Left ventricle myocardium superior (tissue), 1 donor: ENCODE data around the gene CRTC3. TPM values are rescaled to one million over a fixed set of nuclear protein-coding genes. Genes with fewer than 3 reads are reported as not detected.

Source experiments
- ATAC-seq: fragments of 200-7000 bp; cut with Tn5 transposase; one replicate; pipeline ENCODE4 v1.9.1; 2020; ENCODE audit warnings: mild to moderate bottlenecking, moderate library complexity
- DNase-seq: peaks from one replicate; pipeline ENCODE4 v3.0.0-alpha.2; 2020
- intact Hi-C: fragments of 100-400 bp; cut with micrococcal nuclease; formaldehyde crosslinking; loops from one replicate; pipeline ENCODE4 v1.11.0; 2022
- total RNA-seq: library from RNA; stranded (reverse); fragmentation: NEBNext Ultra II Directional; extraction: Animal tissue kit (Norgen Biotek cat#: 25700); gene quantifications from one replicate; pipeline ENCODE4 v1.2.1, GENCODE V29; 2021
- donor health status: DM: no; HTN: yes; CAD: no; lungs with severe emphysema.

The CRTC3 gene
- total RNA-seq, 1 donor from 2014 or later = 29.8 TPM

DNA sequence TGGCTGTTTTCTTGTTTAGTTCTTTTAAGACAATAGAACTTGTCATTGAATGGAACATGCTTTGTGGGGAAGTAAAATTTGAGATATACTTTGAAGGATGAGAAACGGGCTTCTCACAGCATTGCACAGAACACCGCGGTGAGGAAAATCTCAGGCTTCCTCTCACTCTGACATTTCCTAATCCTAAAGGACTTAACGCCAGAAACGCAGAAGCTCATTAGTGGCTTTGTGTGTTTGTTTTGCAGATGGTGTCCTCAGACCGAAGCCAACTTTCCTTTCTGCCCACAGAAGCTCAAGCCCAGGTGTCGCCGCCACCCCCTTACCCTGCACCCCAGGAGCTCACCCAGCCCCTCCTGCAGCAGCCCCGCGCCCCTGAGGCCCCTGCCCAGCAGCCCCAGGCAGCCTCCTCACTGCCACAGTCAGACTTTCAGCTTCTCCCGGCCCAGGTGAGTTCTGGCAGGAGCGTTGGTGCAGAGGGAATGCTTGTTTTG lies 108.5 kb downstream of the CRTC3 start:
- ATAC-seq (no peak), DNase-seq (no peak)
- intact Hi-C loops = no loop called here

DNA sequence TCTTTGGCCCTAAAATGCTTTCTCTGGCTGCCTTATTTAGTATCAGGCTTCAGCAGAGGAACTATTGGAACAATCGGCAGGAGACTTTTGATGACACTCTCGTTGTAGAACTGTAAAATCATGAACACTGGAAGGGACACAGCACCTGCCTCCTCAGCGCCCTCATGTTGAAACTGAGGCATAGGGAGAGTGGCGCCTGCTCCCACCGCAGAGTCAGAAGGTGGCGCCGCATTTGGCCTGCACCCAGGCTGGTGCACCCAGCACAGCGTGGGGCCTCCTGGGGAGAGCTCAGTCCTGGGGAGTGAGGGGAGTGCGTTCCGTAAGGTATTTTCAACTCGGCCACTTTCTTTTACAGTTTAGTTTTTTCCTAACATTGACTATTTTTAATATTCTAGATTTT lies 109.2 kb downstream of the CRTC3 start:
- ATAC-seq = no peak
- DNase-seq = no peak
- intact Hi-C loops = no loop called here

DNA sequence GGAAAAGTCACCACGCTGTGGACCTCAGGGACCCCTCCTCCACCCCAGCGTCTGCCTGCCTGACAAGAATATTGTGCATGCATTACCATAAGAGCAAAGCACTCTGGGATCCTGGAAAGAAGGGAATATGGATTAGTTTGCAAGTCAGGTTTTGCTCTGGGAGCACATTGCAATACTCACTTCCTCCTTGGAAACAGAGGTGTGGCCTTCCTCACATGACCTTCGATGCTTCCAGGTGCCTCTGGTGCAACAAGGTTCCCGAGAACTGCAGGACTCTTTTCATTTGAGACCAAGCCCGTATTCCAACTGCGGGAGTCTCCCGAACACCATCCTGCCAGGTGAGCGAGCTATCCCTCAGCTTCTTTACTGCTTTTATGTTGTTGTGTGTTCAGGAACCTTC lies 111.1 kb downstream of the CRTC3 start:
- ATAC-seq (no peak), DNase-seq (no peak)
- intact Hi-C loops = no loop called here

DNA sequence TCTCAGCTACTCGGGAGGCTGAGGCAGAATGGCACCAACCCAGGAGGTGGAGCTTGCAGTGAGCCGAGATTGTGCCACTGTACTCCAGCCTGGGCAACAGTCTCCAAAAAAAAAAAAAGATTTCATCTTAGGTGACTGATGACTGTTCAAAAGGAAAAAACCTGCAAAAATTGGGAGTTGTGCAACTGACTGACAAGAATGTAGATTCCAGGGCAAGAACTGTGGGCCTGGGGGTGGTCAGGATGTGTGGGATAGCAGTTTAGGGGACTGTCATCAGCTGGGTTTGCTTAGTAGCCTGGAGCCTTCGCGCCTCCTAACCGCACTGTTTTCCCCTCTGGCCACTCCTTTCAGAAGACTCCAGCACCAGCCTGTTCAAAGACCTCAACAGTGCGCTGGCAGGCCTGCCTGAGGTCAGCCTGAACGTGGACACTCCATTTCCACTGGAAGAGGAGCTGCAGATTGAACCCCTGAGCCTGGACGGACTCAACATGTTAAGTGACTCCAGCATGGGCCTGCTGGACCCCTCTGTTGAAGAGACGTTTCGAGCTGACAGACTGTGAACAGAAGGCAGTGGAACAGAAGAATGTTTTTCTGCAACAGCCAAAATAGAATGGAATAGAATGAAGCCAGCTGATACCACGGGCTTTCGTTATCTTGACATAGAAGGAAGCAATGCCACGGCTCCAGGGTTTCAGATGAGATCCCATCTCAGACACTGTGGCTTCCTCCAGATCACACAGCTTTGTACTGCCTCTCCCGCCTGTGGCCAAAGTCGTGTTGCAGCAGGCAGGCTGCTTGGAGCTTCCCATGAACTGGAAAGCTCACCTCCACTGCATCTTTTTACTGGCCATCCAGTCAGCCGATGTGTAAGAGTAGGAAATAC lies 112.1 kb downstream of the CRTC3 start:
- ATAC-seq = no peak
- intact Hi-C loops = no loop called here

DNA sequence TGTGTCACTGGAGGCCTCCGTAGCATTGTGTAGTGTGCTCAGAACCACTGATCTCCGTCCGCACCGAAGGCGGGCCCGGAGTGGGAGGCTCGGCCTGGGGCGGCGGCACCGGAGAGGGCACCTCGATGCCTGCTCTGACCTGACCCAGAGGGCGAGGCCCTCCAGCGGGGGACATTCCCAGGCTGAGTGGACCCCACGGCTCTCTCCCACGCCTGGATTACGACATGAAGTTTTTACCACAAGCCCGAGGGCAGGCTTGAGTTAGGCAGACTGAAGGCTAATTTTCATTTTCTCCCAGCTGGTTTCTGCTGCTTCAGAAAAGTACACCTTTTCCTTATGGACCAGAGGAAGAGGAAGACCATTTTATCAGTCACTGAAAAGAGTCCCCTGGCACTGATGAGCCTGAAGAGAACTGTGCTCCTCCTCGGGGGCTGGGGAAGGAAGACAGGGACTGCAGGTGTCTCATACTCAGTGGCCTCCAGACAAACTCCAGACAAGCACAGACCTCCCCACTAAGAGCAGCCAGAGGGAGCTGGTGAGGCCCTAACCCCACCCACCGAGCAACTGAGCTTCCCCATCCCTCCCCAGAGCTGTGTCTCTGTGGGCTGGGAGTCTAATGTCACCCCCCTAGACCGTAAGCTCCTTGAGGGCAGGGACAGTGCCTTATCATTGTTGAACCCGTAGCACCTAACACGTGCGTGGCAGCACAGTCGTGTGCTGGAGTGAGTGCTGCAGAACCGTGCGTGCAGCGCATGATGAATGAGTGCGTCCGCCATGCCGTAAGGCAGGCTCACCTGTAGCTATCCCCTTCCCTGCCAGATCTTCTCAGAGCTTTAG lies 113.0 kb downstream of the CRTC3 start:
- ATAC-seq (peak; percentile 6), DNase-seq (no peak)
- intact Hi-C loops = no loop called here

More for the DNA sequence above, 112.1 kb downstream of the CRTC3 start:
- no peak for DNase-seq

DNA sequence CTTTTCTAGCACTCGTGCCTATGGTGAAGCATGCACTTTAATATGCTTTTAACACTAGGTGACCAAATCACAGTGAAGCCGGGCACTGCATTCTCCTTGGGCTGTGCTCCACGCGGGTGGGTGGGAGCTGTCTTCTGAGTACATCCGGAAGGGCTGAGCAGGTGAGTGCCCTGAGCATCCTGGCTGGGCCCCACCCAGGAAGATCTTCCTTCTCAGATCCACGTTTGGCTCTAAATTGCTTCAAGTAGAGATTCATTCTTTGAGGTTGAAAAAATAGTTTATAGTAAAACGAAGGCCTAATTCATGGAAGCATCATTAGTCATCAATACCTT lies 113.5 kb downstream of the CRTC3 start:
- intact Hi-C loops = no loop called here
- no peak for ATAC-seq
- no peak for DNase-seq

DNA sequence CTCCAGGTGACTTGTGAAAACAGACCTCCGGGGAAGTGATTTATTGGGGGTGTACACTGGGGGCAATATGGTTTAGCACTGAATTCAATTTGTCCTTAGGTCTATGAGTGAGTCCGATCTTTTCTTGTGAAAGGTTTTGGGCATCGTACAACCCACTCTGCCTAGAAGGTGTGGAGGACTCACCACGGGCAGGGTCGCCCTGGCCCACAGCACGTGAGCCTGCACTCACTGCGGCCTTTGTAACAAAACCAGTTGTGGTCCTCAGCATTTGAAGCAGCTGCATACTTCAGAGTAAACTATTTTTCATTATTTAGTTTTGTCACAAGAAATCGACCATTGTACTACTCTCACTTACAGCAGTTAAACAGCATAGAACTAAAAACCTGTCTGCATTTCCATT lies 114.8 kb downstream of the CRTC3 start:
- ATAC-seq = no peak
- intact Hi-C loops = no loop called here
- DNase-seq = no peak

DNA sequence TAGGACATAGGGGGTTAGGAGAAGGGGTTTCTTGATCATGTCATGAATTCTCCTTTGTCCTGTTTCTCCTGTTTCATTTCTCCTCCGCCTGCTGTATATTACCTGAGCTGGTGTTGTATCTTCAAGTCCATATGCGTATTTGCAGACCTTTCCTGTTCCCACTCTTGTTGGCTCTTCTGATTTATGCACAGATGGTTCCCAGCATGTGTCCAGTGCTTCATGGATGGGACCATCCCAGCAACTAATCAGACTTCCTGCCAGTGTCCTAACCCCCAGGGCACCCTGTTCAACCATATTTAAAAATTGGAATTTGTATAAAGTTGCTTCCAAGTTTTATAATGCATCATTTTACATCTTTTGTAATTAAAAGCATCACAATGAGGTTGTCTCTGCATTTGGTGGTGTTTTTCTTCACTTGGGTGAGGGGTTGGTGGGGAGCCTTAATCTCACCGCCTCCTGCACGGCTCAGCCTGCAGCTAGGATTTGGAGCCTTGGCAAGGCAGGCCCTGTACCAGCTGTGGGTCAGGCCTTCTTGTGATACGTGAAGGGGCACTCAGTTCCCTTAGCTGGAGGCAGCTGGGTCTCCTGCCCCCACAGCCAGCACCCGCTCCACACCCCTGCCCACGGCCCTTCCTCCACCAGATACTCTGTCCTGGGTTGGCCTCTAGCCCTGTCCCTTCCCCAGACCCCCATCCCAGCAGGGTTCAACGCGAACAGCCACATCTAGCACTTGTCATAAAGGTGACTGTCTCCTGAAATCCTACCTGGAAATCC lies 115.4 kb downstream of the CRTC3 start:
- intact Hi-C loops = loop anchor here (5.0 kb wide), 1 partner anchor 242 kb away; no protein-coding TSS in a partner anchor
- ATAC-seq (no peak), DNase-seq (no peak)

DNA sequence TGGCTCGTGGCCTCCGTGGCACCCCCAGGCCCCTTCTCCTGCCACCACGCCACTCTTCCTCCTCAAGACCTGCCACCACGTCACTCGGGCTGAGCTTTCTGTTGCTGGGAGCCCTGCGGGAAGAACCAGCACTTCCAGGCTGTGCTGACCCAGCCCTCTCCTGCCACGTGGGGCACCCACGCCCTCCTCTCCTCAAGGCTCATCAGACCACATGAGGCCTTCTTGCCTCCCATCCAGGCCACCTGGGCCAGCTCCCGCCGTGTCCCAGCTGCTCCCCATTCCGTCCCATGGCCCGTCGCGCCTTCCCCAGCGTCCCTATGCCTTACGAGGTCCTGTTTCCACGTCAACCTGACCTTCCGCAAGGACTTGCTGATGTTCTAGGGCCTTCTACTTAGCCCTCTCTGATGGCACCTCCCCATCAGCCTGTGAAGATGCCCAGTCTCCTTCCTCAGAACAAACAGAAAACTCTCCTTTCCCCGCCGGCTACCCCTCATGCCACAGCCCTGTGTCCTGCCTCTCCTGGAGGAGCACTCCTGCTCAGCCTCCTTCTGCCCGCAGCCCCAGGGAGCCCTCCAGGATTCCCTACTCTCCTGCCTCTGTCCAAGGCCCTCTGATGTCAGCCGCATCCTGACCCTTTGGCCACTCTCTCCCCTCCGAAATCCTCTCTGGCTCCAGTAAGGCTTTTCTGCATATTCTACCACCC lies 116.3 kb downstream of the CRTC3 start:
- ATAC-seq (no peak), DNase-seq (no peak)
- intact Hi-C loops = loop anchor here (5.0 kb wide), 1 partner anchor 241 kb away; no protein-coding TSS in a partner anchor

DNA sequence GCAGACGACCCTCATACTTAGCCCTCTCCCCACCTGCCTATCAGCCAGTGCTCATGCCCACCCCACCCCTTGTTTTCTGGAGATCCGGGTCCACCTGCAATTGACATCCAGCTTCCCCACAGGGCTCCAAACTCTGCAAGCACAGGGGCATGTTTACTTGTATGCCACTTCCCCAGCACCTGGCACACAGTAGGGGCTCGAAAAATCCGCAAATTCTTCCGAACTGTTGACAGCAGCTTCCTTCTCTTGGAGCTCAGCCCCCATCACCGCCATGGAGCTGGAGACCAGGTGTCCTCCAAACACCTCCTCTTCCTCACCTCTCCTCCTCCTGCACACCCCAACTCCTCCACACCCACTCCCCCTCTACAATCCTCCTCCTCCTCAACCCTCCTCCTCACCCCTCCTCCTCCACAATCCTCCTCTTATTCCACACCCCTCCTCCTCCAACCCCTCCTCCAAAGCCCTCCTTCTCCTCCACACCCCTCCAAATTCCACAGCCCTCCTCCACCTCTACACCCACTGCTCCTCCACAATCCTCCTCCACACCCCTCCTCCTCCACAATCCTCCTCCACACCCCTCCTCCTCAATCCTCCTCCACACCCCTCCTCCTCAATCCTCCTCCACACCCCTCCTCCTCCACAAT lies 117.1 kb downstream of the CRTC3 start:
- intact Hi-C loops = loop anchor here (5.0 kb wide), 1 partner anchor 241 kb away; no protein-coding TSS in a partner anchor
- no peak for DNase-seq
- no peak for ATAC-seq

DNA sequence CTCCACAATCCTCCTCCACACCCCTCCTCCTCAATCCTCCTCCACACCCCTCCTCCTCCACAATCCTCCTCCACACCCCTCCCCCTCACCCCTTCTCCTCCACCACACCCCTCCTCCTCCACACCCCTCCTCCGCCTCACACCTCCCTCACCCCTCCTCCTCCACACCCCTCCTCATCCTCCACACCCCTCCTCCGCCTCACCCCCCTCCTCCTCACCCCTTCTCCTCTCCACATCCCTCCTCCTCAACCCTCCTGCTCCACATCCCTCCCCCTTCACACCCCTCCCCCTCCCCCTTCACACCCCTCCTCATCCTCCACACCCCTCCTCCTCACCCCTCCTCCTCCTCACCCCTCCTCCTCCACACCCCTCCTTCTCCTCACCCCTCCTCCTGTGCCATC lies 117.6 kb downstream of the CRTC3 start:
- intact Hi-C loops = loop anchor here (5.0 kb wide), 1 partner anchor 240 kb away; no protein-coding TSS in a partner anchor
- ATAC-seq (no peak), DNase-seq (no peak)

DNA sequence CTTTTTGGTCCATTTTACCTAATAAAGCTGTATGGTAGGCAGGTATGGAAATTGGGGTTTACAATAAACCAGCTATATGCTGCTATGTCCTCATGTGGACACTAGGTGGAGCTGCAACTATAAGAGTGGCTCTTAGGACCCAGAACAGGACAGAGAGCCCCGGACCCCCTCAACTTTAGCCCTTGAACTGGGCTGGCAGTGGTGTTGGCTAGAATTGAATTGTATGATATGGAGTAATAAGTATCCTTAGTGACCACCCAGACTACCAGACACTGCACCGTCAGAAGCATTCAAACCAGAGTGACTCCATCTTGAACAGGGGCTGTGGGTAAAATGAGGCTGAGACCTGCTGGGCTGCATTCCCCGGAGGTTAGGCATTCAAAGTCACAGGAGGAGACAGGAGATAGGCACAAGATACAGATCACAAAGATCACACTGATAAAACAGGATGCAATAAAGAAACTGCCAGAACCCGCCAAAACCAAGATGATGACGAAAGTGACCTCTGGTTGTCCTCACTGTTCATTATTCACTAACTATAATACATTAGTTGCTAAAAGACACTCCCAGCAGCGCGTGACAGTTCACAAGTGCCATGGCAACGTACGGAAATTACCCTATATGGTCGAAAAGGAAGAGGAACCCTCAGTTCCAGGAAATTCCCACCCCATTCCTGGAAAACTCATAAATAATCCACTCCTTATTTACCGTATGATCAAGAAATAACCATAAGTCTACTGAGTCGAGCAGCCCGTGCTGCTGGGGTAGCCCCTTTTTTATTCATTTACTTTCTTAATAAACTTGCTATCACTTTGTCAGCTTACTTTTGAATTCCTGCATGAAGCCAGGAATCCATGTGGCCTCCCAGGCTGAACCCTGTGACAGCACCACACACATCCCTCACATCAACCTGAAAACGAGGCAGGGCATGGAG lies 118.7 kb downstream of the CRTC3 start:
- intact Hi-C loops = loop anchor here (5.0 kb wide), 1 partner anchor 239 kb away; no protein-coding TSS in a partner anchor
- ATAC-seq (peak; percentile 84), DNase-seq (peak; percentile 56)

DNA sequence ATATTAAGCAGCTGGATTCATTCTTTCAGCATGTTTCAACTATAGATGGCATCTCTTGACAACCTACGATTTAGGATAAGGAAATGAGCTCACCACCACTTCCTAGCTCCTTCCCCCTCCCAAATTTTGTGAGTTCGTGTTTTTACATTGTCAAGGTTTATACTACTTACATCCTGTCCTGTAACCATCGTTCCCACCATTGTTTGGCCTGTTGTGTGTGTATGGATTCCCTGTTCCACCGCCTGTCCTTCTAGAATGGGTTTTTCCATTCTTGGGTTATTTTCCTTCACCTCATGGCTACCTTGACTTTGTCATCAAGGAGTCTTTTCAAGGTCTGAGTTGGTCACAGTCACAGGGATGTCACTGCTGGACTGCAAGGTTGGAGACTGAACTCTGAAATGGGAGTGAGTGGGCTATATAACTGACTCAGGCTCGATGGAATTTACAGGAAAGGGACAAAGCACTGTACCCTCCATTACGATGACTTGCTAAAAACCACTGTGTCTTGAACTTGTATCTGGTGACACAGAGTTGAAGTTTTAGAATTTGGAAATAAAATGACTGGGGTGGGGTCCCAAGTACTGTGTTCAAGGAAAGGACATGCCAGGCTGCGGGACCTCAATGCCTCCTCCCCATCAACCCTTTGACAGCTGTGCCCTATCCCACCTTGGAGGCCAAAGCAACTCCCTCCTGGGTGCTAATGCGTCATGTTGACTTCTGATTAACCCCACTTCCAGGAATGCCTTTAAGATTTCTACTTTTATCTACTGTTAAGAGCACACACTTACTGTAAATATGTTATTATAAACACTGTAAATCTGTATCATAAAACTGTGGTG lies 120.6 kb downstream of the CRTC3 start:
- DNase-seq (no peak), ATAC-seq (no peak)
- intact Hi-C loops = no loop called here

DNA sequence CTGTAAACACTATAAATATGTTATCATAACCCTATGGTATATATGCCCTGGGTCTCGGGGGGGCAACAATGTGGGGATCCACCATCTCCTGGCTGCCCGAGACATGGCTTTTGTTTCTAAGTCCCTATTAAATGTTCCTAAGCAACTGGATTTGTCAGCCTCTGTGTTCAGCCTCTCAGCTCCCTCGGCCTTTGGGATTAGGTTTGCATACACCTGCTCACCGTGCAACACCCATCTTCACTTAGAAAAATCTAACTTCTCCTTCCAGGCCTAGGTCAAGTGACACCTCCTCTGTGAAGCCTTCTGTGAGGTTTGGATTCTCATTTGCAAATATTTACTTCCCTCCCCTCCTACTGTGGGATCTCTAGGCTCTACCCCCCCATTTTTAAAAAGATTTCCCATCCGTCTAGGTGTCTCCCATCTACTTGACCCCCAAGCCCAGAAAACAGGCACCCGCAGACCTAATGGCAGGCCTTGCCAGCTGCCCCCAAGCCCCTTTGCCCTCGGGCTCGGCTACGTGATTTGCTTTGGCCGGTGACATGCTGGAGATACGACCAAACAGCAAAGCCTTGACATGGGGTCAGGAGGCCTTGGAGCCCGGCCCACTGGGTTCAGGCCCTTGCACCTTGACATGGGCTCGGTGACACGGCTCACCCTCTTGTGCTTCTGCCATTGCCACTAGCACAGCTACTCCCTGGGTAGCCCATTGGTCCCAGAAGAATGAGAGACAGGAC lies 121.4 kb downstream of the CRTC3 start:
- intact Hi-C loops = no loop called here
- ATAC-seq (no peak), DNase-seq (no peak)

DNA sequence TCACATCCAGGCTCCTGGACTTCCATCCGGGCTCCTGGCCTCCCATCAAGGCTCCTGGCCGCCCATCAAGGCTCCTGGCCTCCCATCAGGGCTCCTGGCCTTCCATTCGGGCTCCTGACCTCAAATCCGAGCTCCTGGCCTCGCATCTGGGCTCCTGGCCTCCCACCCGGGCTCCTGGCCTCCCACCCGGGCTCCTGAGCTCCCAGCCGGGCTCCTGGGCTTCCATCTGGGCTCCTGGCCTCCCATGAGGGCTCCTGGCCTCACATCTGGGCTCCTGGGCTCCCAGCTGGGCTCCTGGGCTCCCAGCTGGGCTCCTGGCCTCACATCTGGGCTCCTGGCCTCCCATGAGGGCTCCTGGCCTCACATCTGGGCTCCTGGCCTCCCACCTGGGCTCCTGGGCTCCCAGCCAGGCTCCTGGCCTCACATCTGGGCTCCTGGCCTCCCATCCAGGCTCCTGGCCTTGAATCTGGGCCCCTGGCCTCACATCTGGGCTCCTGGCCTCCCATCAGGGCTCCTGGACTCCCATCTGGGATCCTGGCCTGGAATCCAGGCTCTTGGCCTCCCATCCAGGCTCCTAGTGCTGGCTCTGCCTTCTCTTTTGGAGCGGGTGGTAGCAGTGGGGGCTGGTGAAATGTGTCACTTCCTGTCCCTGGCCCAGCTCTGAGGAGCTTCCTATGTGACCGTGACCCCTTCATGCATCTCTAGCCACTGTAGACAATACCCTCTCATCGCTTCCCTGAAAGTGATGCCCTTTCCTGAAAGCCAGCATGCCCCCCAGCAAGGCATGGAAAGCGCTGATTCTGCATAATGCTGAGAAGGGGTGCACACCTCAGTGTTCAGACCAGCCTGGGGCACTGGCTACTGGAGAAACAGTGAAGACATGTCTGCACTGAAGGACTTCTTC lies 124.8 kb downstream of the CRTC3 start:
- ATAC-seq (peak; percentile 23), DNase-seq (no peak)
- intact Hi-C loops = no loop called here
